H9 (cell line): ENCODE data around the gene CCDC57. TPM values are rescaled to one million over a fixed set of nuclear protein-coding genes. Genes with fewer than 3 reads are reported as not detected.

Experiments used
- DNase-seq: peaks from one replicate; pipeline ENCODE4 v3.0.0-alpha.2; 2017
- H2AFZ ChIP-seq: one replicate; pipeline ENCODE4 v1.6.1; 2013; ENCODE audit warnings: mild to moderate bottlenecking, low read length, control low read depth, moderate library complexity
- H2AK5ac ChIP-seq: 2 replicates; pipeline ENCODE4 v1.6.1; 2013; ENCODE audit warnings: low read length, control low read depth, mixed read lengths; ENCODE audit not compliant: insufficient read length
- H2BK120ac ChIP-seq: one replicate; pipeline ENCODE4 v1.6.1; 2013; ENCODE audit warnings: low read depth, mild to moderate bottlenecking, low read length, control low read depth, inconsistent platforms; ENCODE audit not compliant: poor library complexity, severe bottlenecking
- H2BK12ac ChIP-seq: 2 replicates; pipeline ENCODE4 v1.6.1; 2013; ENCODE audit warnings: low read length, control low read depth, mixed read lengths, low read depth; ENCODE audit not compliant: insufficient read length
- H2BK15ac ChIP-seq: 2 replicates; pipeline ENCODE4 v1.6.1; 2013; ENCODE audit warnings: low read depth, low read length, control low read depth
- H2BK20ac ChIP-seq: one replicate; pipeline ENCODE4 v1.6.1; 2013; ENCODE audit warnings: low read depth, mild to moderate bottlenecking, low read length, control low read depth, inconsistent platforms; ENCODE audit not compliant: poor library complexity, severe bottlenecking
- H2BK5ac ChIP-seq: 2 replicates; pipeline ENCODE4 v1.6.1; 2013; ENCODE audit warnings: low read length, control low read depth, mixed read lengths; ENCODE audit not compliant: insufficient read length
- H3K14ac ChIP-seq: 2 replicates; pipeline ENCODE4 v1.6.1; 2013; ENCODE audit warnings: low read length, control low read depth; ENCODE audit not compliant: insufficient read depth
- H3K18ac ChIP-seq: 2 replicates; pipeline ENCODE4 v1.6.1; 2013; ENCODE audit warnings: low read depth, mild to moderate bottlenecking, mixed read lengths, low read length, control low read depth; ENCODE audit not compliant: insufficient read length
- H3K23ac ChIP-seq: 2 replicates; pipeline ENCODE4 v1.6.1; 2013; ENCODE audit warnings: low read length, control low read depth, mixed read lengths, low read depth; ENCODE audit not compliant: insufficient read length
- H3K23me2 ChIP-seq: 2 replicates; pipeline ENCODE4 v1.6.1; 2013; ENCODE audit warnings: low read depth, mild to moderate bottlenecking, mixed read lengths, low read length, control low read depth; ENCODE audit not compliant: insufficient read length, poor library complexity, severe bottlenecking
- H3K27ac ChIP-seq: 2 replicates; pipeline ENCODE4 v1.5.1; 2013; ENCODE audit warnings: low read length, control low read depth, mixed read lengths, low read depth; ENCODE audit not compliant: insufficient read length
- H3K27me3 ChIP-seq: 2 replicates; pipeline ENCODE4 v1.6.1; 2013; ENCODE audit warnings: low read length, control low read depth, inconsistent platforms; ENCODE audit not compliant: insufficient read depth
- H3K4ac ChIP-seq: 2 replicates; pipeline ENCODE4 v1.6.1; 2013; ENCODE audit warnings: low read depth, mild to moderate bottlenecking, control low read depth, inconsistent platforms, low read length, moderate library complexity
- H3K4me1 ChIP-seq: 2 replicates; pipeline ENCODE4 v1.6.1; 2013; ENCODE audit warnings: low read length, control low read depth, inconsistent platforms; ENCODE audit not compliant: insufficient read depth
- H3K4me2 ChIP-seq: 2 replicates; pipeline ENCODE4 v1.6.1; 2013; ENCODE audit warnings: low read length, control low read depth, mixed read lengths; ENCODE audit not compliant: insufficient read length, insufficient read depth
- H3K56ac ChIP-seq: 2 replicates; pipeline ENCODE4 v1.6.1; 2013; ENCODE audit warnings: low read depth, mild to moderate bottlenecking, mixed read lengths, low read length, control low read depth; ENCODE audit not compliant: insufficient read length
- H3K79me1 ChIP-seq: 2 replicates; pipeline ENCODE4 v1.6.1; 2013; ENCODE audit warnings: low read depth, mild to moderate bottlenecking, moderate library complexity, low read length, control low read depth, inconsistent platforms; ENCODE audit not compliant: insufficient read depth, poor library complexity, severe bottlenecking
- H3K79me2 ChIP-seq: 2 replicates; pipeline ENCODE4 v1.6.1; 2013; ENCODE audit warnings: low read length, control low read depth, inconsistent platforms; ENCODE audit not compliant: insufficient read depth
- H3K9ac ChIP-seq: 2 replicates; pipeline ENCODE4 v1.6.1; 2013; ENCODE audit warnings: low read length, control low read depth, mixed read lengths; ENCODE audit not compliant: insufficient read length; ENCODE audit errors: extremely low read depth
- H3K9me3 ChIP-seq: one replicate; pipeline ENCODE4 v1.6.1; 2013; ENCODE audit warnings: low read depth, low read length, inconsistent platforms; ENCODE audit not compliant: control insufficient read depth
- H3T11ph ChIP-seq: one replicate; pipeline ENCODE4 v1.6.1; 2013; ENCODE audit warnings: mild to moderate bottlenecking, low read length, control low read depth, inconsistent platforms
- H4K20me1 ChIP-seq: one replicate; pipeline ENCODE4 v1.6.1; 2013; ENCODE audit not compliant: control insufficient read depth, insufficient read length, insufficient read depth
- H4K5ac ChIP-seq: 2 replicates; pipeline ENCODE4 v1.6.1; 2013; ENCODE audit warnings: low read depth, mild to moderate bottlenecking, mixed read lengths, low read length, control low read depth; ENCODE audit not compliant: insufficient read length
- H4K8ac ChIP-seq: replicated peaks from 2 replicates; pipeline ENCODE4 v1.6.1; 2013; ENCODE audit warnings: low read length, control low read depth, mixed read lengths, low read depth; ENCODE audit not compliant: insufficient read length
- H4K91ac ChIP-seq: 2 replicates; pipeline ENCODE4 v1.6.1; 2013; ENCODE audit warnings: low read depth, mild to moderate bottlenecking, moderate library complexity, mixed read lengths, low read length, control low read depth; ENCODE audit not compliant: insufficient read length
- H3K27ac Mint-ChIP-seq, 3 experiments: 2 replicates in 2 of 3; 3 replicates in 1 of 3; pipeline ENCODE4 v1.8.0; 2020 to 2021; ENCODE audit warnings: mixed read lengths in 3 of 3, mild to moderate bottlenecking in 1 of 3, moderate library complexity in 1 of 3
- H3K27me3 Mint-ChIP-seq: 2 replicates; pipeline ENCODE4 v1.8.0; 2021; ENCODE audit warnings: low read depth, mild to moderate bottlenecking, moderate library complexity, mixed read lengths
- H3K36me3 Mint-ChIP-seq, 3 experiments: 2 replicates in 2 of 3; 3 replicates in 1 of 3; pipeline ENCODE4 v1.8.0; 2020 to 2021; ENCODE audit warnings: low read depth in 3 of 3, mixed read lengths in 3 of 3; ENCODE audit not compliant: insufficient read depth in 1 of 3
- H3K4me1 Mint-ChIP-seq, 2 experiments: 2 replicates each; pipeline ENCODE4 v1.8.0; 2020; ENCODE audit warnings: mixed read lengths in 2 of 2
- H3K4me3 Mint-ChIP-seq, 2 experiments: 2 replicates in 1 of 2; 3 replicates in 1 of 2; pipeline ENCODE4 v1.8.0; 2020 to 2021; ENCODE audit warnings: mild to moderate bottlenecking in 2 of 2, mixed read lengths in 2 of 2, moderate library complexity in 1 of 2
- H3K9me3 Mint-ChIP-seq, 2 experiments: 2 replicates in 1 of 2; 3 replicates in 1 of 2; pipeline ENCODE4 v1.8.0; 2020; ENCODE audit warnings: mild to moderate bottlenecking in 2 of 2, mixed read lengths in 2 of 2, moderate library complexity in 1 of 2
- WGBS: extraction: QIAGEN DNeasy Blood & Tissue Kit; methylation state at CpG from one replicate; pipeline ENCODE4 v1.1.7; 2013; ENCODE audit warnings: missing lambda C conversion rate, low lambda C conversion rate, mixed read lengths; ENCODE audit not compliant: insufficient read length; ENCODE audit errors: extremely low coverage; 5-methylcytosine and 5-hydroxymethylcytosine counted together
- total RNA-seq: library from RNA; stranded (reverse); gene quantifications from 2 replicates; pipeline ENCODE4 v1.2.1, GENCODE V29; 2021
- TF ChIP-seq, protein P1 (sequence below): fragments of 200-600 bp; sonication (generic); conservative IDR thresholded peaks from 3 replicates; pipeline ENCODE4 v1.8.0; 2021; ENCODE audit warnings: antibody characterized with exemption, mild to moderate bottlenecking

The CCDC57 gene
- total RNA-seq, 1 experiment from 2014 or later: 11.0 TPM

GRCh38 chr17:82116246-82116645 lies 96.4 kb downstream of the CCDC57 start:
- DNase-seq: peak; percentile 31
- Histone ChIP-seq H3K4ac (no peak overlapping the region), H2AK5ac (no peak overlapping the region), H3K27ac (no peak overlapping the region), H2BK120ac (no peak overlapping the region), H3K56ac (no peak overlapping the region), H2BK15ac (no peak overlapping the region), H3T11ph (no peak overlapping the region), H2BK5ac (no peak overlapping the region), H3K9ac (no peak overlapping the region), H3K23me2 (no peaks in the 10 kb centered on the region), H2BK20ac (no peak overlapping the region), H3K9me3 (no peaks in the 10 kb centered on the region), H3K14ac (no peak overlapping the region), H3K79me2 (no peaks in the 10 kb centered on the region), H3K4me1 (no peaks in the 10 kb centered on the region), H3K18ac (no peak overlapping the region), H3K23ac (no peak overlapping the region), H2AFZ (no peak overlapping the region), H4K8ac (no peak overlapping the region), H4K5ac (no peak overlapping the region), H2BK12ac (no peak overlapping the region), H4K91ac (no peak overlapping the region), H3K79me1 (no peaks in the 10 kb centered on the region), H3K27me3 (no peaks in the 10 kb centered on the region), H3K4me2 (no peak overlapping the region), H4K20me1 (peaks cover 3% of the 10 kb centered on the region)
- peaks cover 16 to 35% of the 10 kb centered on the region in 2 experiments for H3K4me1 Mint-ChIP-seq
- H3K27me3 Mint-ChIP-seq: peaks cover 50% of the 10 kb centered on the region
- no peaks in the 10 kb centered on the region for H3K9me3 Mint-ChIP-seq
- no CpG with 5 or more reads among the region's 6 CpGs for WGBS
- TF ChIP-seq, protein P1, sequence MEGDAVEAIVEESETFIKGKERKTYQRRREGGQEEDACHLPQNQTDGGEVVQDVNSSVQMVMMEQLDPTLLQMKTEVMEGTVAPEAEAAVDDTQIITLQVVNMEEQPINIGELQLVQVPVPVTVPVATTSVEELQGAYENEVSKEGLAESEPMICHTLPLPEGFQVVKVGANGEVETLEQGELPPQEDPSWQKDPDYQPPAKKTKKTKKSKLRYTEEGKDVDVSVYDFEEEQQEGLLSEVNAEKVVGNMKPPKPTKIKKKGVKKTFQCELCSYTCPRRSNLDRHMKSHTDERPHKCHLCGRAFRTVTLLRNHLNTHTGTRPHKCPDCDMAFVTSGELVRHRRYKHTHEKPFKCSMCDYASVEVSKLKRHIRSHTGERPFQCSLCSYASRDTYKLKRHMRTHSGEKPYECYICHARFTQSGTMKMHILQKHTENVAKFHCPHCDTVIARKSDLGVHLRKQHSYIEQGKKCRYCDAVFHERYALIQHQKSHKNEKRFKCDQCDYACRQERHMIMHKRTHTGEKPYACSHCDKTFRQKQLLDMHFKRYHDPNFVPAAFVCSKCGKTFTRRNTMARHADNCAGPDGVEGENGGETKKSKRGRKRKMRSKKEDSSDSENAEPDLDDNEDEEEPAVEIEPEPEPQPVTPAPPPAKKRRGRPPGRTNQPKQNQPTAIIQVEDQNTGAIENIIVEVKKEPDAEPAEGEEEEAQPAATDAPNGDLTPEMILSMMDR: no peak
- H3K4me3 Mint-ChIP-seq: no peak overlapping the region
- peaks cover 0 to 2% (median 2%) of the 10 kb centered on the region in 3 experiments; a peak in 4 of 7 replicates for H3K36me3 Mint-ChIP-seq
- peak overlapping the region in 1 of 3 experiments; percentile 83; a peak in 1 of 7 replicates for H3K27ac Mint-ChIP-seq
